ENCODE measurements around the gene CELF4. TPM values are rescaled to one million over a fixed set of nuclear protein-coding genes. Genes with fewer than 3 reads are reported as not detected.

The CELF4 gene
- total and polyA plus RNA-seq, 10 of the 15 experiments (the other 5 are each of a cell fraction or from before 2014, with no cell fraction given): 0.03 to 0.32 TPM; not detected in 8

DNA sequence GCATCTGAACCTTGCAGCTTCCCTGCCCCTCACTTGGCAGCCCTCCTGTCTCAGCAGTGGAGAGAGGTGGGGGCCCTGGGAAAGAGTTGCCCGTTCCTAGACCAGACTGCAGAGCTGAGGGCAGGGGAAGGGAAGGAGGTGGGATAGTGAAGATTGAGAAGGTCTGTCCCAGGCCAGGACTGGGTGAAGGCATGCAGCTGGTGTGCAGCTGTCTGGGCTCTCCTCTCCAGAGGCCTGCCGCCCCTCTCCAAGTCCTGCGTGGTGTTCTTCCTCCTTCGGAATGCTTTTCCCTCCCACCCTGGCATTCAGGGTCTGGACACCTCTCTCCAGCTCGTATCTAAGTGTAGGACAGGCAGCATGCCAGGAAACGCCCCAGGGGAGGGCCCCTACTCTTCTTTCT is 323.5 kb downstream of the CELF4 start:
- no peak overlapping the region for H3K27ac ChIP-seq (ENCODE audit: control insufficient read depth, insufficient read depth)
- in situ Hi-C loops (cut with MboI): no loop called here
- no TSS peak for BruUV-seq (replicated peaks)
- no peaks in the 10 kb centered on the region for H3K79me2 ChIP-seq (ENCODE audit: control insufficient read depth, insufficient read depth, low read length)
- no peaks in the 10 kb centered on the region for H3K9me3 ChIP-seq (replicated peaks; ENCODE audit: control insufficient read depth, insufficient read depth, low read length)
- ChIA-PET SMC1A (ENCODE audit: uncharacterized antibody, unreplicated experiment) (no interaction called here), POLR2A (no interaction called here), RAD21 (ENCODE audit: unreplicated experiment) (no interaction called here), CTCF (no interaction called here)
- no peaks in the 10 kb centered on the region for H4K20me1 ChIP-seq (ENCODE audit: control insufficient read depth, insufficient read depth)
- H2AFZ ChIP-seq (ENCODE audit: control insufficient read depth, low read depth, low read length): no peak overlapping the region
- intact Hi-C loops (cut with micrococcal nuclease; ENCODE audit: unreplicated experiment): no loop called here
- no peak overlapping the region for H3K4me2 ChIP-seq (ENCODE audit: control insufficient read depth, insufficient read depth)
- WGBS (ENCODE audit: insufficient coverage, insufficient replicate concordance, low lambda C conversion rate, missing lambda C conversion rate): 32% methylated on average over 6 of the region's 6 CpGs
- TF ChIP-seq ZNF622 (IDR thresholded peaks at IDR 0.05) (no peak), NR2F1 (conservative IDR thresholded peaks at IDR 0.05) (no peak), ZSCAN29 (IDR thresholded peaks at IDR 0.05) (no peak), CHD2 (IDR thresholded peaks at IDR 0.05; ENCODE audit: borderline replicate concordance, low read depth, low read length) (no peak), KDM1A (IDR thresholded peaks at IDR 0.05; ENCODE audit: borderline replicate concordance) (no peak), STAT3 (IDR thresholded peaks at IDR 0.05; ENCODE audit: low read depth, low read length) (no peak), NR2C2 (IDR thresholded peaks at IDR 0.05; ENCODE audit: borderline replicate concordance, control insufficient read depth, insufficient read length, low read depth) (no peak), POLR2AphosphoS5 (IDR thresholded peaks at IDR 0.05; ENCODE audit: low read length) (no peak)
- TF ChIP-seq, protein P1, sequence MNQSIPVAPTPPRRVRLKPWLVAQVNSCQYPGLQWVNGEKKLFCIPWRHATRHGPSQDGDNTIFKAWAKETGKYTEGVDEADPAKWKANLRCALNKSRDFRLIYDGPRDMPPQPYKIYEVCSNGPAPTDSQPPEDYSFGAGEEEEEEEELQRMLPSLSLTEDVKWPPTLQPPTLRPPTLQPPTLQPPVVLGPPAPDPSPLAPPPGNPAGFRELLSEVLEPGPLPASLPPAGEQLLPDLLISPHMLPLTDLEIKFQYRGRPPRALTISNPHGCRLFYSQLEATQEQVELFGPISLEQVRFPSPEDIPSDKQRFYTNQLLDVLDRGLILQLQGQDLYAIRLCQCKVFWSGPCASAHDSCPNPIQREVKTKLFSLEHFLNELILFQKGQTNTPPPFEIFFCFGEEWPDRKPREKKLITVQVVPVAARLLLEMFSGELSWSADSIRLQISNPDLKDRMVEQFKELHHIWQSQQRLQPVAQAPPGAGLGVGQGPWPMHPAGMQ (IDR thresholded peaks at IDR 0.05; ENCODE audit: borderline replicate concordance): no peak
- TF ChIP-seq, protein P2, sequence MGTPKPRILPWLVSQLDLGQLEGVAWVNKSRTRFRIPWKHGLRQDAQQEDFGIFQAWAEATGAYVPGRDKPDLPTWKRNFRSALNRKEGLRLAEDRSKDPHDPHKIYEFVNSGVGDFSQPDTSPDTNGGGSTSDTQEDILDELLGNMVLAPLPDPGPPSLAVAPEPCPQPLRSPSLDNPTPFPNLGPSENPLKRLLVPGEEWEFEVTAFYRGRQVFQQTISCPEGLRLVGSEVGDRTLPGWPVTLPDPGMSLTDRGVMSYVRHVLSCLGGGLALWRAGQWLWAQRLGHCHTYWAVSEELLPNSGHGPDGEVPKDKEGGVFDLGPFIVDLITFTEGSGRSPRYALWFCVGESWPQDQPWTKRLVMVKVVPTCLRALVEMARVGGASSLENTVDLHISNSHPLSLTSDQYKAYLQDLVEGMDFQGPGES (IDR thresholded peaks at IDR 0.05): no peak
- no peak overlapping the region for H3K9ac ChIP-seq (ENCODE audit: control insufficient read depth, insufficient read depth, low read length)
- H3K27me3 ChIP-seq (replicated peaks in 1 of 2; ENCODE audit: control insufficient read depth in 2 of 2, insufficient read depth in 2 of 2, low read length in 1 of 2): no peaks in the 10 kb centered on the region; a peak in 3 of 4 replicates
- no peak for ATAC-seq
- FAIRE-seq: no peak
- no peak for DNase-seq (ENCODE audit: low read depth, low spot score)
- H3K4me3 ChIP-seq: no peak overlapping the region
- H3K4me1 ChIP-seq (ENCODE audit: control insufficient read depth, insufficient read depth, low read length): no peaks in the 10 kb centered on the region
- H3K36me3 ChIP-seq (ENCODE audit: control insufficient read depth in 2 of 2, insufficient read depth in 2 of 2, low read length in 1 of 2): no peaks in the 10 kb centered on the region

Measured in GM12878 (cell line).